Keratinocyte (primary cell): ENCODE data around the gene GLDC.

Experiments used
- CTCF ChIP-seq, 3 experiments: IDR thresholded peaks in 1 of 3; conservative IDR thresholded peaks in 1 of 3; optimal IDR thresholded peaks in 1 of 3; 2 replicates in 2 of 3; 3 replicates in 1 of 3; pipeline versions ENCODE3 to v1.5.1; 2011; ENCODE audit warnings: low read length in 3 of 3, mild to moderate bottlenecking in 3 of 3, moderate library complexity in 2 of 3, control low read depth in 1 of 3, inconsistent platforms in 1 of 3; ENCODE audit not compliant: insufficient read depth in 2 of 3; ENCODE audit errors: extremely low read depth in 1 of 3
- EZH2 ChIP-seq: IDR thresholded peaks from one replicate; pipeline ENCODE4 v1.6.1; 2012; ENCODE audit warnings: inconsistent platforms, mild to moderate bottlenecking, low read length, moderate library complexity

- TF ChIP-seq CTCF (optimal IDR thresholded peaks at IDR 0.05 in 1 of 3, IDR thresholded peaks at IDR 0.05 in 1 of 3, conservative IDR thresholded peaks at IDR 0.05 in 1 of 3; ENCODE audit: extremely low read depth in 1 of 3, insufficient read depth in 2 of 3, low read length in 3 of 3) (no peak), EZH2 (no peak)
These were observed 53.3 kb downstream of the GLDC start for GRCh38 chr9:6592231-6592630.
